ENCODE measurements around the gene PCDH17.

GRCh38 chr13:57588639-57589038 is 42.9 kb upstream of the PCDH17 start:
- TF ChIP-seq, protein P1, sequence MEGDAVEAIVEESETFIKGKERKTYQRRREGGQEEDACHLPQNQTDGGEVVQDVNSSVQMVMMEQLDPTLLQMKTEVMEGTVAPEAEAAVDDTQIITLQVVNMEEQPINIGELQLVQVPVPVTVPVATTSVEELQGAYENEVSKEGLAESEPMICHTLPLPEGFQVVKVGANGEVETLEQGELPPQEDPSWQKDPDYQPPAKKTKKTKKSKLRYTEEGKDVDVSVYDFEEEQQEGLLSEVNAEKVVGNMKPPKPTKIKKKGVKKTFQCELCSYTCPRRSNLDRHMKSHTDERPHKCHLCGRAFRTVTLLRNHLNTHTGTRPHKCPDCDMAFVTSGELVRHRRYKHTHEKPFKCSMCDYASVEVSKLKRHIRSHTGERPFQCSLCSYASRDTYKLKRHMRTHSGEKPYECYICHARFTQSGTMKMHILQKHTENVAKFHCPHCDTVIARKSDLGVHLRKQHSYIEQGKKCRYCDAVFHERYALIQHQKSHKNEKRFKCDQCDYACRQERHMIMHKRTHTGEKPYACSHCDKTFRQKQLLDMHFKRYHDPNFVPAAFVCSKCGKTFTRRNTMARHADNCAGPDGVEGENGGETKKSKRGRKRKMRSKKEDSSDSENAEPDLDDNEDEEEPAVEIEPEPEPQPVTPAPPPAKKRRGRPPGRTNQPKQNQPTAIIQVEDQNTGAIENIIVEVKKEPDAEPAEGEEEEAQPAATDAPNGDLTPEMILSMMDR (IDR thresholded peaks at IDR 0.05; ENCODE audit: poor library complexity), result no peak
- TF ChIP-seq EZH2phosphoT487 (IDR thresholded peaks at IDR 0.05; ENCODE audit: low read depth, severe bottlenecking, unreplicated experiment) (no peak), EZH2 (IDR thresholded peaks at IDR 0.05; ENCODE audit: borderline replicate concordance) (no peak)
